Suppressor macrophage treated with lipopolysaccharide for 4 hours (primary cell): ENCODE data around the gene SHISA2.
A peak's percentile ranks its signal among the peaks of the same experiment; 100 is the strongest.

Experiments used
- DNase-seq: peaks from one replicate; pipeline ENCODE4 v3.0.0-alpha.2; 2020

Gene SHISA2

GRCh38 chr13:26017196-26017921 is 34.5 kb downstream of the SHISA2 start:
- no peak for DNase-seq

GRCh38 chr13:26016189-26016588 is 35.6 kb downstream of the SHISA2 start:
- DNase-seq: no peak

GRCh38 chr13:26015271-26016125 is 36.3 kb downstream of the SHISA2 start:
- DNase-seq: no peak

GRCh38 chr13:26012995-26013394 is 38.8 kb downstream of the SHISA2 start:
- DNase-seq: no peak

- peak; percentile 1 for DNase-seq
Measured at GRCh38 chr13:26011996-26012821, 39.6 kb downstream of the SHISA2 start.

- DNase-seq: no peak
Measured at GRCh38 chr13:26011208-26011573, 40.6 kb downstream of the SHISA2 start.

- no peak for DNase-seq
Measured at GRCh38 chr13:26010487-26011207, 41.2 kb downstream of the SHISA2 start.

GRCh38 chr13:26007261-26008125 is 44.3 kb downstream of the SHISA2 start:
- peak; percentile 9 for DNase-seq
